GM18508 (cell line): ENCODE measurements around the gene ZFYVE1.
"Not testable (repeated sequence)": the region's sequence is repeated elsewhere in the genome, so short reads cannot be mapped to it uniquely, and the experiment has no call there.

Experiments
- ATAC-seq: cut with Tn5 transposase; IDR thresholded peaks from one replicate; pipeline ENCODE4 v1.9.1; 2021; ENCODE audit warnings: moderate number of reproducible peaks; ENCODE audit not compliant: insufficient read depth, unreplicated experiment

ZFYVE1 gene

GRCh38 chr14:73007835-73008234 lies 19.1 kb downstream of the ZFYVE1 start:
- ATAC-seq, result no peak

GRCh38 chr14:73004641-73005040 lies 22.3 kb downstream of the ZFYVE1 start:
- ATAC-seq, result not testable (repeated sequence)

GRCh38 chr14:73003681-73004080 lies 23.2 kb downstream of the ZFYVE1 start:
- no peak for ATAC-seq

GRCh38 chr14:73000073-73000472 lies 26.8 kb downstream of the ZFYVE1 start:
- ATAC-seq, result no peak

GRCh38 chr14:72999316-72999715 lies 27.6 kb downstream of the ZFYVE1 start:
- ATAC-seq, result no peak

- no peak for ATAC-seq
Observed at GRCh38 chr14:72998252-72998903, 28.5 kb downstream of the ZFYVE1 start.

- ATAC-seq, result no peak
Observed at GRCh38 chr14:72996916-72997315, 30.0 kb downstream of the ZFYVE1 start.

- ATAC-seq, result no peak
Observed at GRCh38 chr14:72990171-72990570, 36.7 kb downstream of the ZFYVE1 start.

- no peak for ATAC-seq
Observed at GRCh38 chr14:72986857-72987256, 40.0 kb downstream of the ZFYVE1 start.

GRCh38 chr14:72986214-72986613 lies 40.7 kb downstream of the ZFYVE1 start:
- ATAC-seq, result no peak

GRCh38 chr14:72982146-72982708 lies 44.7 kb downstream of the ZFYVE1 start:
- no peak for ATAC-seq

GRCh38 chr14:72980863-72981262 lies 46.0 kb downstream of the ZFYVE1 start:
- no peak for ATAC-seq

- no peak for ATAC-seq
Observed at GRCh38 chr14:72978856-72979255, 48.0 kb downstream of the ZFYVE1 start.

- no peak for ATAC-seq
Observed at GRCh38 chr14:72975770-72976169, 51.1 kb downstream of the ZFYVE1 start.

GRCh38 chr14:72974661-72975060 lies 52.2 kb downstream of the ZFYVE1 start:
- ATAC-seq, result no peak

GRCh38 chr14:72970824-72971434 lies 56.0 kb downstream of the ZFYVE1 start:
- ATAC-seq, result no peak

- ATAC-seq, result no peak
Observed at GRCh38 chr14:72970058-72970630, 56.8 kb downstream of the ZFYVE1 start.

- ATAC-seq, result no peak
Observed at GRCh38 chr14:72968316-72968715, 58.6 kb downstream of the ZFYVE1 start.

- no peak for ATAC-seq
Observed at GRCh38 chr14:72966038-72966437, 60.9 kb downstream of the ZFYVE1 start.

GRCh38 chr14:72965249-72965648 lies 61.7 kb downstream of the ZFYVE1 start:
- ATAC-seq, result no peak

- ATAC-seq, result no peak
Observed at GRCh38 chr14:72962829-72963312, 64.0 kb downstream of the ZFYVE1 start.
